ENCODE measurements around the gene MAPK6. TPM values are rescaled to one million over a fixed set of nuclear protein-coding genes. Genes with fewer than 3 reads are reported as not detected.
"Not testable (repeated sequence)": the region's sequence is repeated elsewhere in the genome, so short reads cannot be mapped to it uniquely, and the experiment has no call there.

MAPK6 gene
- total RNA-seq: 41.5 and 59.5 TPM in 2 replicates

GRCh38 chr15:52018693-52019393 is at the start of gene MAPK6:
TSS of gene MAPK6 (plus strand) at chr15:52019219. CDS start at chr15:52046461, 27,242 bp downstream.
- peak; percentile 96 for DNase-seq

- DNase-seq: no peak
These were observed 49.3 kb upstream of the MAPK6 start for GRCh38 chr15:51969728-51970127.

GRCh38 chr15:51970132-51970817 is 48.7 kb upstream of the MAPK6 start:
- DNase-seq: no peak

- no peak for DNase-seq
These were observed 48.0 kb upstream of the MAPK6 start for GRCh38 chr15:51971032-51971374.

- peak; percentile 98 for DNase-seq
These were observed 47.5 kb upstream of the MAPK6 start, which contains the start of gene LEO1 for GRCh38 chr15:51971375-51972133. TSS of gene LEO1 (minus strand) at chr15:51971778. CDS start at chr15:51971745, 33 bp downstream.

GRCh38 chr15:51973220-51973619 is 45.8 kb upstream of the MAPK6 start:
- no peak for DNase-seq

GRCh38 chr15:51973775-51974174 is 45.2 kb upstream of the MAPK6 start:
- DNase-seq: no peak

GRCh38 chr15:51982013-51982769 is 36.8 kb upstream of the MAPK6 start:
- peak; percentile 89 for DNase-seq

- DNase-seq: peak; percentile 15
These were observed 36.3 kb upstream of the MAPK6 start for GRCh38 chr15:51982770-51983103.

GRCh38 chr15:51991141-51991540 is 27.9 kb upstream of the MAPK6 start:
- no peak for DNase-seq

- DNase-seq: peak; percentile 92
These were observed 26.1 kb upstream of the MAPK6 start for GRCh38 chr15:51992953-51993352.

GRCh38 chr15:52002351-52002750 is 16.7 kb upstream of the MAPK6 start:
- peak; percentile 55 for DNase-seq

GRCh38 chr15:52003089-52003488 is 15.9 kb upstream of the MAPK6 start:
- DNase-seq: not testable (repeated sequence)

- DNase-seq: no peak
These were observed 15.3 kb upstream of the MAPK6 start for GRCh38 chr15:52003710-52004109.

- DNase-seq: no peak
These were observed 14.2 kb upstream of the MAPK6 start for GRCh38 chr15:52004806-52005205.

GRCh38 chr15:52005748-52006701 is 13.0 kb upstream of the MAPK6 start:
- DNase-seq: peak; percentile 94

- peak; percentile 82 for DNase-seq
These were observed 12.2 kb upstream of the MAPK6 start for GRCh38 chr15:52006702-52007340.

- DNase-seq: no peak
These were observed 10.7 kb upstream of the MAPK6 start for GRCh38 chr15:52008359-52008697.

GRCh38 chr15:52008698-52009434 is 10.2 kb upstream of the MAPK6 start:
- peak; percentile 53 for DNase-seq

Data from dermis blood vessel endothelial cell (primary cell).